RWPE1 (cell line): ENCODE measurements around the gene TSPAN4.

Experiments
- CTCF ChIA-PET: fragments of 350-600 bp; sonication (Branson Sonifier 250); formaldehyde crosslinking; extraction: SDS; loops from one replicate; lab custom pipeline; 2021; lab: Yijun Ruan, JAX
- POLR2A ChIA-PET: fragments of 400-600 bp; formaldehyde crosslinking; extraction: SDS; loops from one replicate; lab custom pipeline; 2020; ENCODE audit warnings: antibody characterized with exemption; ENCODE audit not compliant: low non-redundant PET; lab: Yijun Ruan, JAX
- DNase-seq: peaks from one replicate; pipeline ENCODE4 v3.0.0; 2012; ENCODE audit warnings: low spot score
- H3K27ac ChIP-seq: fragments of 450-650 bp; 2 replicates; pipeline ENCODE4 v1.5.1; 2017
- TF ChIP-seq, protein P1 (sequence below): fragments of 450-650 bp; conservative IDR thresholded peaks from 2 replicates; pipeline ENCODE4 v1.5.1; 2017; ENCODE audit warnings: low read depth, mild to moderate bottlenecking

TSPAN4 gene

DNA sequence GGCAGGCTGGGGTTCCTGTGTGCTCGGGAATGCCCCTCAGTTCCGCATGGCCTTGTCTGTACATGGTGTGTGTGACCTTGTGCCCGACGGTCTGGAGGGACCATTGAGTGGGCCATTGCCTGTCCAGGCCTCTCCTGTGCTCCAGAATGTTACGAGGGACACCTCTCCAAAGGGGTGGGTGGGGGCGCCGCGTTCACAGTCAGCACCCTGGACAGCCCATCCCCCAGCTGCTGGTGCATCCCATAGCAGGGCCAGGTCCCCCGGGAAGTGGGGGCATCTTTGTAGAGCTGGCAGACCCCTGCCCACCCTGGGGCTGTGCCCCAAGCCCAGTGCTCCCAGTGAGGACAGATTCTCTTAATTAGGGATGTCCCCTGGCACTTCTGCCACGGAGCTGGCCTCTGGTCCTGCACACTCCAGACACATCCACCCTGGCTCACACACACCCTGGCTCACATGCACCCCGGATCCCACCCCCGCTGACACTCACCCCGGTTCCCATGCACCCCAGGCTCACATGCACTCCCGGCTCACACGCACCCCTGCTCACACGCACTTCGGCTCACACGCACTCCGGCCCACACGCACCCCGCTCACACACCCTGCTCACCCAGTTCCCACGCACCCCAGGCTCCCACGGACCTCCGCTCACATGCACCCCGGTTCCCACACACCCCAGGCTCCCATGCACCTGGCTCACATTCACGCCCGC, 15.6 kb downstream of the TSPAN4 start:
- ChIA-PET CTCF (interaction anchor here (0.6 to 0.7 kb wide), 2 partner anchors 9 to 171 kb away, joined by 3 read pairs; no protein-coding TSS in a partner anchor), POLR2A (no interaction called here)
- TF ChIP-seq, protein P1, sequence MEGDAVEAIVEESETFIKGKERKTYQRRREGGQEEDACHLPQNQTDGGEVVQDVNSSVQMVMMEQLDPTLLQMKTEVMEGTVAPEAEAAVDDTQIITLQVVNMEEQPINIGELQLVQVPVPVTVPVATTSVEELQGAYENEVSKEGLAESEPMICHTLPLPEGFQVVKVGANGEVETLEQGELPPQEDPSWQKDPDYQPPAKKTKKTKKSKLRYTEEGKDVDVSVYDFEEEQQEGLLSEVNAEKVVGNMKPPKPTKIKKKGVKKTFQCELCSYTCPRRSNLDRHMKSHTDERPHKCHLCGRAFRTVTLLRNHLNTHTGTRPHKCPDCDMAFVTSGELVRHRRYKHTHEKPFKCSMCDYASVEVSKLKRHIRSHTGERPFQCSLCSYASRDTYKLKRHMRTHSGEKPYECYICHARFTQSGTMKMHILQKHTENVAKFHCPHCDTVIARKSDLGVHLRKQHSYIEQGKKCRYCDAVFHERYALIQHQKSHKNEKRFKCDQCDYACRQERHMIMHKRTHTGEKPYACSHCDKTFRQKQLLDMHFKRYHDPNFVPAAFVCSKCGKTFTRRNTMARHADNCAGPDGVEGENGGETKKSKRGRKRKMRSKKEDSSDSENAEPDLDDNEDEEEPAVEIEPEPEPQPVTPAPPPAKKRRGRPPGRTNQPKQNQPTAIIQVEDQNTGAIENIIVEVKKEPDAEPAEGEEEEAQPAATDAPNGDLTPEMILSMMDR = no peak
- no peak for DNase-seq
- peak overlapping the region; percentile 57 for H3K27ac ChIP-seq

DNA sequence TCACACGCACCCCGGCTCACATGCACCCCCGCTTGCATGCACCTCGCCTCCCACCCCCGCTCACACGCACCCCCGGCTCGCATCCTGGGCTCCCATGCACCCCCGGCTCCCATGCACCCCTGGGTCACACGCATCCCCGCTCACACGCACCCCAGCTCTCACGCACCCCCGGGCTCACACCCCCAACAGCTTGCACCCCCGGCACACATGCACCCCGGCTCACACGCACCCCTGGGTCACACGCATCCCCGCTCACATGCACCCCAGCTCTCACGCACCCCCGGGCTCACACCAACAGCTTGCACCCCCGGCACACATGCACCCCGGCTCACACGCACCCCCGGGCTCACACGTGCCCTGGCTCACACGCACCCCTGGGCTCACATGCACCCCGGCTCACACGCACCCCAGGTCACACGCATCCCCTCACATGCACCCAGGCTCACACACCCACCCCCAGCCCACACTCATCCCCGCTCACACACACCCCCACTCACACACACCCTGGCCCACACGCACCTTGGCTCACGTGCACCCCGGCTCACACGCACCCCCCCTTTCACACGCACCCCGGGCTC, 16.2 kb downstream of the TSPAN4 start:
- H3K27ac ChIP-seq = no peak overlapping the region
- POLR2A ChIA-PET = interaction anchor here (0.8 to 1.6 kb wide), 2 partner anchors 15 to 154 kb away, joined by 3 to 7 read pairs; partner anchors contain the start of gene TSPAN4
- no peak for DNase-seq
- CTCF ChIA-PET = interaction anchor here (0.6 to 1.1 kb wide), 3 partner anchors 10 to 170 kb away, joined by 3 read pairs; no protein-coding TSS in a partner anchor
- TF ChIP-seq, protein P1 = no peak

DNA sequence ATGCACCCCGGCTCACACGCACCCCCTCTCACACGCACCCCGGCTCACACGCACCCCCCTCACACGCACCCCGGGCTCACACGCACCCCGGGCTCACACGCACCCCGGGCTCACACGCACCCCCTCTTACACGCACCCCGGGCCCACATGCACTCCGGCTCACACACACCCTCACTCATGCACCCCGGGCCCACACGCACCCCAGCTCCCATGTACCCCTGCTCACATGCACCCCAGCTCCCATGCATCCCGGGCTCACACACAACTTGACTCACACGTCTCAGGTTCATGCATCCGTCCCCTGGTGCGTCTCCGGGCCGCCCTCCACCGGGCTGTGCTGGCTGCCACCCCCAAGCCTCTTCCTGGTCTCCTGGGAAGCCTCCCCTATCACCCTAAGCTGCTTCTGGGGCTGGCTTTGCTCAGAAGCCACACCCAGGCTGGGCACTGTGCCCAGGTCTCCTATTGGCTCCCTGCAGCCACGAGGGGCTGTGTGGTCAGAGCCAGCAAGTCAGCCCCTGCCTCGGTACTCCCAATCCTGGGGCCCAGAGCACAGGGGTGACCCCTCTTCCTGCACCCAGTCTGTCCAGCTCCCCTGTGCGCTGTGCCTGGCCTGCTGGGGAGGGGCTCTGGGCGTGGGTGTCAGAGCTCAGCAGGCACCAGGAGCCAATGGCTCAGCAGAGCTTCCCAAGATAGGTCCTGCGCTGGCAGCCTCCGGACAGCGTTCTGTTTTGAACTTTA, 16.9 kb downstream of the TSPAN4 start:
- ChIA-PET POLR2A (interaction anchor here (0.8 to 1.6 kb wide), 2 partner anchors 16 to 154 kb away, joined by 3 to 7 read pairs; partner anchors contain the start of gene TSPAN4), CTCF (interaction anchor here (0.7 to 1.1 kb wide), 3 partner anchors 11 to 86 kb away, joined by 3 read pairs; no protein-coding TSS in a partner anchor)
- TF ChIP-seq, protein P1 = no peak
- DNase-seq = peak; percentile 63
- peak overlapping the region; percentile 74 for H3K27ac ChIP-seq

DNA sequence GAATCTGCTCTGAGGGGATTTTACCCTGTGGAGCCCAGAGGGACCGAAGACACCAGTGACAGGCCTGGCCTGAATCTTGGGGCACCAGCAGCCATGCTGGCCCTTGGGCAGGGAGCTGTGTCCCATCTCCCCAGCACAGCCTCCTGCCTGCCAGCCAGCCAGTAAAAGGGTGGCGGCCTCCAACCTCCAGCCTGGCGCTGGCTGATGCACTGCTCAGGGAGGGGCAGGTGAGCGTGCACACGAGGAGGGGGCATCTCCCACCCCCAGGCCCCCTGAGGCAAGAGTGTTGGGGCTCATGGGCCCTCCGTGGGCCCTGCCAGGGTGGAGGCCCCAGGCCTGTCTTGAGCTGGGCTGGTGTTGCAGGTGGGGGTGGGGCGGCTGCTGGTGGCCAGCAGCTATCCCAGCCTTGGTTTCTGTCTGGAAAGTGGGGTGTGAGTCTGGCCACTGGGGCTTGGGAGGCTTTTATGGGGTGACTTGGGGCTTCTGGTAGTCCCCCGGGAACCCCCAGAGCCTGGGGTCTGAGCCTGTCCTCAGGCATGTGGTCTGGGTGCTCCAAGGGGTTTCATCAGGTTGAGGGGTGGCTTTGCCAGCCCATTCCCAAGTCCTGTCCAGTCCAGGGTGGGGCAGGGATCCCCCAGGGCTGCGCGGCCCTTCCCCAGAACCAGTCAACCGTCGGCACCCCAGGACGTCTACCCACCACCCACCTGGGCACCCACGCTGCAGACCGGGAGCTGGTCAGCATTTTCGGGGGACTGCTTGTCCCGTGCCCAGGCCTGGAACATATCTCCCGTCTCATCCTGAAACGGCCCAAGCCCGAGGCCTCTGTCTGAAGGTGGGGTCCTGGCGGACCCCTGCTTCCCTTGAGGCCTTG, 17.8 kb downstream of the TSPAN4 start:
- H3K27ac ChIP-seq = peak overlapping the region; percentile 74
- DNase-seq = no peak
- TF ChIP-seq, protein P1 = no peak
- POLR2A ChIA-PET = interaction anchor here (1.6 kb wide), 1 partner anchor 17 kb away, joined by 7 read pairs; the partner anchor contains the start of gene TSPAN4
- CTCF ChIA-PET = interaction anchor here (0.7 kb wide), 1 partner anchor 85 kb away, joined by 3 read pairs; no protein-coding TSS in a partner anchor

DNA sequence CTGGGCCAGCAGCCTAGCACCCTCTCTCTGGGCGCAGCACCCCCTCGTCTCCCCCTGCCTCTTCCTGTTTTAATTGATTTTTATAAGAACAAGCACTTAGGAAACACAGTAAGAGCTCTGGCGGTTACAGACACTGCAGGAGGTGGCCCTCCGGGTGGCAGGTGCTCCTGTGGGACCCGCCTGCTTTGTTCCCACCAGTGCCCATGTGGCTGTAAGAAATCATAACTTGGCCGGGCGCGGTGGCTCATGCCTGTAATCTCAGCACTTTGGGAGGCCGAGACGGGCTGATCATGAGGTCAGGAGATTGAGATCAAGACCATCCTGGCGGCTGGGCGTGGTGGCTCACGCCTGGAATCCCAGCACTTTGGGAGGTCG, 18.4 kb downstream of the TSPAN4 start:
- CTCF ChIA-PET = no interaction called here
- POLR2A ChIA-PET = no interaction called here

More for the DNA sequence above, 18.4 kb downstream of the TSPAN4 start:
- H3K27ac ChIP-seq = peak overlapping the region; percentile 74
- TF ChIP-seq, protein P1 = no peak
- no peak for DNase-seq
